ENCODE measurements around the gene LAMC2. TPM values are rescaled to one million over a fixed set of nuclear protein-coding genes. Genes with fewer than 3 reads are reported as not detected.

The LAMC2 gene
- polyA plus RNA-seq, 1 donor (not counting 4 experiments of a cell fraction or from before 2014, with no cell fraction given): 1,627 TPM

DNA sequence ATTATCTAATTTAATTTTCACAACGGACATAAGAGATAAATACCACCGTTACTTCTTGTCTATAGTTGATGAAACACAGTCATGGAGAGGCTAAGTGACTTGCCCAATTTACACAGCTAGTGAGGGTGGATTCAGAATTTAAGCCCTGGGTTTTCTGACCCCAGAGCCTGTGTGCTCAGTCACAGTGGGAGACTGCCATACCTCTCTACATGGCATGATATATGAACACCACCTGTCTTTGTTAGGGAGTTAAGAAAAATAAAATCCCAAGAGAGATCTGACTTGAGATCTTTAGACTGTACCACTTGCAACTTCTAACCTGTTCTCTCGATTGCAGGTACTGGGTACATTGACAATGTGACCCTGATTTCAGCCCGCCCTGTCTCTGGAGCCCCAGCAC is 40.3 kb downstream of the LAMC2 start:
- peaks cover 63 to 77% of the 10 kb centered on the region in 2 experiments for H3K36me3 ChIP-seq (ENCODE audit: control insufficient read depth in 2 of 2, extremely low read depth in 1 of 2, insufficient read depth in 2 of 2, low read length in 2 of 2)
- no peaks in the 10 kb centered on the region for H3K9me1 ChIP-seq (ENCODE audit: control insufficient read depth, extremely low read depth, insufficient read depth, low read length)
- H4K20me1 ChIP-seq (ENCODE audit: control insufficient read depth, extremely low read depth, insufficient read depth, low read length): peaks cover 11% of the 10 kb centered on the region
- H2AFZ ChIP-seq (ENCODE audit: control insufficient read depth, low read length): no peak overlapping the region
- DNase-seq (ENCODE audit: low read depth, low spot score) (no peak), FAIRE-seq (no peak)
- H3K4me2 ChIP-seq (ENCODE audit: control insufficient read depth, extremely low read depth, insufficient read depth, low read depth, low read length): no peak overlapping the region
- dilution Hi-C loops (cut with MboI; ENCODE audit: extremely low pct_ligation_motif_present, low sequenced_read_pairs): no loop called here
- H3K79me2 ChIP-seq (ENCODE audit: control insufficient read depth, insufficient read depth, low read length): no peaks in the 10 kb centered on the region
- H3K4me3 ChIP-seq (ENCODE audit: control insufficient read depth in 2 of 3, extremely low read depth in 1 of 3, insufficient read depth in 2 of 3, low read depth in 1 of 3, low read length in 3 of 3): no peak overlapping the region
- peaks cover 28% of the 10 kb centered on the region for H3K4me1 ChIP-seq (ENCODE audit: control insufficient read depth, extremely low read depth, insufficient read depth, low read length)
- H3K9ac ChIP-seq (ENCODE audit: control insufficient read depth, extremely low read depth, insufficient read depth, low read length): no peak overlapping the region
- TF ChIP-seq EZH2 (IDR thresholded peaks at IDR 0.05; ENCODE audit: low read length) (no peak), CTCF (optimal IDR thresholded peaks at IDR 0.05 in 1 of 3, IDR thresholded peaks at IDR 0.05 in 1 of 3, conservative IDR thresholded peaks at IDR 0.05 in 1 of 3; ENCODE audit: extremely low read depth in 1 of 3, insufficient read depth in 2 of 3, low read length in 3 of 3) (no peak)
- no peaks in the 10 kb centered on the region for H3K27me3 ChIP-seq (ENCODE audit: control insufficient read depth, extremely low read depth, insufficient read depth, low read length)
- no peak overlapping the region for H3K27ac ChIP-seq (ENCODE audit: control insufficient read depth, insufficient read depth, low read length)
- H3K9me3 ChIP-seq (ENCODE audit: control insufficient read depth, low read depth, low read length): no peaks in the 10 kb centered on the region

DNA sequence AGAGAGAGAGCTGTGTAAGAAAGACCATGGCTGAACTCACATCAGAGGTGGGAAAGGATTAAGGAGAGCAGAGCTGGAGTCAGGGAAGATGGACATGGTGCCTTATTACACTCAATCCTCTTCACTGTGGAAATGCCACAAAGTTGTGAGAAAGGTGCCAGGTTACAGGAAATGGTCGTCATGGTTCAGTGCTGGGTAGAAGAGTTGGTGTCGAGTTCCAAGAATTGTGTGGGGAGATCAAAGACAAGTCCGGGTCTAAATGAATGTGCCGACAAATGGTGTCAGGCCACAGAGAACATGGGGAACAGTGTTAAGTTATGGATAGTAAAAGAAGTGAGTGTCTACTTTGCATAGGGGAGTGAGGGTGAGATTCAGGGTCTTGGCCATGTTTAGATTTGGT is 40.9 kb downstream of the LAMC2 start:
- H3K79me2 ChIP-seq (ENCODE audit: control insufficient read depth, insufficient read depth, low read length): no peaks in the 10 kb centered on the region
- H3K9me3 ChIP-seq (ENCODE audit: control insufficient read depth, low read depth, low read length): no peaks in the 10 kb centered on the region
- H2AFZ ChIP-seq (ENCODE audit: control insufficient read depth, low read length): no peak overlapping the region
- no peak overlapping the region for H3K9ac ChIP-seq (ENCODE audit: control insufficient read depth, extremely low read depth, insufficient read depth, low read length)
- H3K4me1 ChIP-seq (ENCODE audit: control insufficient read depth, extremely low read depth, insufficient read depth, low read length): peaks cover 33% of the 10 kb centered on the region
- dilution Hi-C loops (cut with MboI; ENCODE audit: extremely low pct_ligation_motif_present, low sequenced_read_pairs): no loop called here
- TF ChIP-seq CTCF (optimal IDR thresholded peaks at IDR 0.05 in 1 of 3, IDR thresholded peaks at IDR 0.05 in 1 of 3, conservative IDR thresholded peaks at IDR 0.05 in 1 of 3; ENCODE audit: extremely low read depth in 1 of 3, insufficient read depth in 2 of 3, low read length in 3 of 3): no peak
- TF ChIP-seq EZH2 (IDR thresholded peaks at IDR 0.05; ENCODE audit: low read length): no peak
- no peak overlapping the region for H3K4me3 ChIP-seq (ENCODE audit: control insufficient read depth in 2 of 3, extremely low read depth in 1 of 3, insufficient read depth in 2 of 3, low read depth in 1 of 3, low read length in 3 of 3)
- H3K27ac ChIP-seq (ENCODE audit: control insufficient read depth, insufficient read depth, low read length): no peak overlapping the region
- no peaks in the 10 kb centered on the region for H3K27me3 ChIP-seq (ENCODE audit: control insufficient read depth, extremely low read depth, insufficient read depth, low read length)
- peaks cover 11% of the 10 kb centered on the region for H4K20me1 ChIP-seq (ENCODE audit: control insufficient read depth, extremely low read depth, insufficient read depth, low read length)
- H3K36me3 ChIP-seq (ENCODE audit: control insufficient read depth in 2 of 2, extremely low read depth in 1 of 2, insufficient read depth in 2 of 2, low read length in 2 of 2): peaks cover 61 to 77% of the 10 kb centered on the region in 2 experiments
- no peaks in the 10 kb centered on the region for H3K9me1 ChIP-seq (ENCODE audit: control insufficient read depth, extremely low read depth, insufficient read depth, low read length)
- FAIRE-seq (no peak), DNase-seq (ENCODE audit: low read depth, low spot score) (no peak)
- H3K4me2 ChIP-seq (ENCODE audit: control insufficient read depth, extremely low read depth, insufficient read depth, low read depth, low read length): no peak overlapping the region
